NCI-H1694 treated with DMSO at 0.1 percent for 48 hours (cell line): ENCODE data around the gene EEF1A2.
A peak's percentile ranks its signal among the peaks of the same experiment; 100 is the strongest.

ENCODE experiments used
- DNase-seq: peaks from one replicate; lab custom pipeline; 2025; lab: John Stamatoyannopoulos, UW

The EEF1A2 gene

GRCh38 chr20:63467294-63468083 is 31.4 kb downstream of the EEF1A2 start:
- DNase-seq, result no peak

GRCh38 chr20:63466861-63467260 is 32.0 kb downstream of the EEF1A2 start:
- DNase-seq, result no peak

- no peak for DNase-seq
Measured at GRCh38 chr20:63466250-63466825, 32.5 kb downstream of the EEF1A2 start.

- no peak for DNase-seq
Measured at GRCh38 chr20:63465380-63466249, 33.3 kb downstream of the EEF1A2 start.

GRCh38 chr20:63464289-63464635 is 34.6 kb downstream of the EEF1A2 start:
- DNase-seq, result no peak

- no peak for DNase-seq
Measured at GRCh38 chr20:63463400-63464288, 35.2 kb downstream of the EEF1A2 start.

GRCh38 chr20:63462244-63462643 is 36.6 kb downstream of the EEF1A2 start:
- no peak for DNase-seq

- DNase-seq, result no peak
Measured at GRCh38 chr20:63461104-63461763, 37.6 kb downstream of the EEF1A2 start.

- no peak for DNase-seq
Measured at GRCh38 chr20:63459070-63459380, 39.9 kb downstream of the EEF1A2 start.

- DNase-seq, result no peak
Measured at GRCh38 chr20:63458170-63459069, 40.5 kb downstream of the EEF1A2 start.

- DNase-seq, result peak; percentile 14
Measured at GRCh38 chr20:63457737-63458136, 41.1 kb downstream of the EEF1A2 start.

GRCh38 chr20:63456429-63457284 is 42.2 kb downstream of the EEF1A2 start:
- no peak for DNase-seq

GRCh38 chr20:63455568-63455859 is 43.4 kb downstream of the EEF1A2 start:
- no peak for DNase-seq

GRCh38 chr20:63454731-63455567 is 43.9 kb downstream of the EEF1A2 start:
- DNase-seq, result peak; percentile 31

- no peak for DNase-seq
Measured at GRCh38 chr20:63452821-63453523, 45.9 kb downstream of the EEF1A2 start.

- DNase-seq, result no peak
Measured at GRCh38 chr20:63452341-63452740, 46.5 kb downstream of the EEF1A2 start.

GRCh38 chr20:63451821-63452220 is 47.1 kb downstream of the EEF1A2 start:
- DNase-seq, result no peak
